GM19035 (cell line): ENCODE results near the gene RICTOR.

Source experiments
- ATAC-seq: cut with Tn5 transposase; IDR thresholded peaks from one replicate; pipeline ENCODE4 v1.9.1; 2021; ENCODE audit not compliant: unreplicated experiment

The RICTOR gene

GRCh38 chr5:38896760-38897159, 177.4 kb downstream of the RICTOR start:
- ATAC-seq = no peak

GRCh38 chr5:38892363-38892762, 181.8 kb downstream of the RICTOR start:
- no peak for ATAC-seq

GRCh38 chr5:38891563-38891962, 182.6 kb downstream of the RICTOR start:
- ATAC-seq = no peak

- no peak for ATAC-seq
These were observed 184.8 kb downstream of the RICTOR start for GRCh38 chr5:38889424-38889823.

GRCh38 chr5:38888041-38888440, 186.2 kb downstream of the RICTOR start:
- no peak for ATAC-seq
